ENCODE results near the gene CBX4.

Gene CBX4

GRCh38 chr17:79785900-79786810, 53.1 kb downstream of the CBX4 start:
- no peak for FAIRE-seq

GRCh38 chr17:79785017-79785899, 54.0 kb downstream of the CBX4 start:
- FAIRE-seq, result no peak

- FAIRE-seq, result no peak
These were observed 54.8 kb downstream of the CBX4 start for GRCh38 chr17:79784353-79785016.

GRCh38 chr17:79783891-79784290, 55.3 kb downstream of the CBX4 start:
- FAIRE-seq, result no peak
